Measurements from ENCODE around the gene TRMT61A.

TRMT61A gene

GRCh38 chr14:103581206-103581605 lies 52.2 kb downstream of the TRMT61A start:
- peak in 1 of 10 donors; percentile 46 for DNase-seq
- intact Hi-C loops (cut with DNase I): no loop called here

GRCh38 chr14:103581954-103582703 lies 53.1 kb downstream of the TRMT61A start:
- intact Hi-C loops (cut with DNase I): no loop called here
- DNase-seq: peak in 1 of 10 donors; percentile 71

DNA sequence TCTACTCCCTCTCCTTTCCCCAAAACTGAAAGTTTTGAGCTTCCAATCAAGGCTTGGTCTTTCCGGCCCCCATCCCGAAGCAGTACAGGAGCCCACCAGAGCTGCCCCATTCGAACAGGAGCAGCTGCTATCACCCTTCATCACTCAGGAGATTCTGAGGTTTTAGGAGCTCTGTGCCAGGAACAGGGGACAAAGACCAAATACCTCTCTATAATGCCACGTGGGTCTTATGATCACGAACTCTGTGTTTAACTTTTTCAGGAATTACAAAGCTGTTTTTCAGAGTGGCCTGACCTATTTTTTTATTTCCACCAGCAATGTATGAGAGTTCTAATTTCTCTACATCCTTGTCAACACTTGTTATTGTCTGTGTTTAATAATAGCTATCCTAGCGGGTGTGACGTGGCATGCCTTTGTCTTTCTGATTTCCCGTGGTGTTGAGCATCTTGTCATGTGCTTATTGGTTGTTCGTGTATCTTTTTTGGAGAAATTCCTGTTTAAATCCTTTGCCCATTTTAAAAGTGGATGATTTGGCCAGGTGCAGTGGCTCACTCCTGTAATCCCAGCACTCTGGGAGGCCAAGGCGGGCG lies 55.4 kb downstream of the TRMT61A start:
- DNase-seq: no peak
- intact Hi-C loops (cut with DNase I): no loop called here
